Medulla oblongata (tissue), 1 donor: ENCODE results near the gene TADA3.
"Not testable (repeated sequence)": the region's sequence is repeated elsewhere in the genome, so short reads cannot be mapped to it uniquely, and the experiment has no call there.

Experiments
- DNase-seq: peaks from one replicate; pipeline ENCODE4 v3.0.0-alpha.2; 2015; ENCODE audit errors: extremely low spot score

Gene TADA3

DNA sequence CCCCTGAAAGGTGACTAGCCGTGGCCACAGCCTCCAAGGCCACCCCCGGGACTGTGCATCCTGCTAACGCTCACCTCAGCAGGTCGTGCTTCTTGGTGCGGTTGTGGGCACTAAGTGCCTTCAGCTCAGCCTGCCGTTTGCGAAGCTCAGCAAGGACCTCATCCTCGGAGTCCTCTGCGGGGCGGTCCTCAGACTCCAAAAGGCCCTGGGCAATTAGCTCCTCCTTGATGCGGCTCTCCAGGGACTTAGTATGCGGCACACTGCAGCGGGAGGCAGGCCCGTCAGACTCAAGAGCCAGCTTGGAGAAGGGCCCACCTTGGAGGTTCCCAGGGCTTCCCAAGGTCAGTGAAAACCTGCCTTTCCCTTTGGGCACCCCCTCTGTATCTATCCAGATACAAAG lies 8.3 kb downstream of the TADA3 start:
- DNase-seq: no peak

DNA sequence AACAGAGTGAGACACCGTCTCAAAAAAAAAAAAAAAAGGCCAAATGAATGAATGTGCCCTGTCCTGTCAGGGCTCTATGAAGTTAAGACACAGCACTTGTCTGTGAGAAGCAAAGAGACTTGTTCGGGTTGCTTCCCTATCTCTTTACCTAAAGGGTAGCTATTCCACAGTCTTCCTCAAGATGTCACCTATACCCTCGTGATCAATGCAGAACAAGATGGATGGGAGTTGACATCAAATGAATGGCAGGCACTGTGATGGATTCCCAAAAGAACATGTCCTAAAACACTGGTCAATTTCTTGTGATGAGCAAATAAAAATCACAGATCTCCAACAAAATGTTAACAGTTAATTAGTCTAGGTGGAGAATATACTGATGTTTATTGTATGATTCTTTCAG lies 9.5 kb downstream of the TADA3 start:
- DNase-seq: no peak

DNA sequence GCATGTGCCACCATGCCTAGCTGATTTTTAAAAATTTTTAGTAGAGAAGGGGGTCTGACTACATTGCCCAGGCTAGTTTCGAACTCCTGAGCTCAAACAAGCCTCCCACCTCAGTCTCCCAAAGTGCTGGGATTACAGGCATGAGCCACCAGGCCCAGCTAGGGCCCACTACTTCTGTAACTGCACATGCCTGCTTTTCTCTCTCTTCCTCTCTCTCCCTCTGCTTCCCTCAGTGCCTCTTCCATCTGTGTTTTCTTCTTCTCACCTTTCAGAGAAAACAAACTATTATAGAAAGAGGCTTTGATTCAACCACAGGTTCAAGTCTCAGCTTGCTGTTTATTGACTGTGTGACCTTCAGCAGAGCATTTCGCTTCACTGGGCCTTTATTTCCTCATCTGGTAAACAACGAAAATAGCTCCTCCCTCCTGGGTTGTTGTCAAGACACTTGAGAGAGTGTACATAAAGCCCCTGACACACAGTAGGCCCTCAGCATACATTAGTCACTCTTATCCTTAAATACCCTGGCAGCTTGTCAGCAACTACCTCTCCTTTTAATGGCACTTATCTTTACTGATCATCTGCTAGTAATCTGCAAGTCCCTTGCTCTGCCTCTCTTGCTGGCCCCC lies 10.2 kb downstream of the TADA3 start:
- DNase-seq: no peak

DNA sequence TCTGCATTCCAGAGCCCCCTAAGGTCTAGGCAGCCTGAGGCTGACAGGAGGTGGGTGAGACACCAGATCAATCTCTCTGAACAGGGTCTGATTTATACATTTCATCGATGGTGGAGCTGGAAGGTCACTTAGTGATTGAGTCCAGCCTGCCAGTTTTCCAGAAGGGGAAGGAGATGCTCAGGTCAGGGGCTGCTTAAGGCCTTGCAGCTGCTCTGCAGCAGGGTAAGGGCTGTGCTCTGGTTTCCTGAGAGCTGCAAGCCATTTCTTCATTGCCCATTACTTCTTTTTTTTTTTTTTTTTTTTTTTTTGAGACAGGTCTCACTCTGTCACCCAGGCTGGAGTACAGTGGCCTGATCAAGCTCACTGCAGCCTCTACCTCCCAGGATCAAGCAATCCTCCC lies 10.7 kb downstream of the TADA3 start:
- DNase-seq: no peak

DNA sequence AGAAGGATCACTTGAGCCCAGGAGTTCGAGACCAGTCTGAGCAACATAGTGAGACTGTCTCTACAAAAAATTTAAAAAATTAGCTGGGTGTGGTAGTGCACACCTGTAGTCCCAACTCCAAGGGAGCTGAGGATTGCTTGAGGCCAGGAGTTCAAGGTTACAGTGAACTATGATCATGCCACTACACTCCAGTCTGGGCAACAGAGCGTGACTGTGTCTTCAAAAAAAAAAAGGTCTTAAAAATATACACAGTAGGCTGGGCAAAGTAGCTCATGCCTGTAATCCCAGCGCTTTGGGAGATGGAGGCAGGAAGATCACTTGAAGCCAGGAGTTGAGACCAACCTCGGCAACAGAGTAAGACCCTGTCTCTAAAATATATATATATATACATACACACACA lies 11.4 kb downstream of the TADA3 start:
- DNase-seq: no peak

DNA sequence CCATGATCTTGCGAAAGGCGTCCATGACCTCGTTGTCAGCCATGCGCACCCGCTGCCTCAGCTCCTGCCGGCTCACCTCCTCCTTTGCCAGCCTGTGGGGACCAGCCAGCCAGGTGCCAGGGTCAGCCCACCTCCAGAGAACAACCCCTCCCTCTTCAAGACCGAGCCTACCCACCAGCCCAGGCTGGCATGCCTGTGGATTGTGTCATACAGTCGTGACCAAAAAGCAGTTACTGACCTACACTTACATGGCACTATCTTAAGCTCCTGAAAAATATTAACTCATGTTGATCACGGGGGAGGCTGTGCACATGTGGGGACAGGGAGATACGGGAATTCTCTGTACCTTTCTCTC lies 11.8 kb downstream of the TADA3 start:
- no peak for DNase-seq

DNA sequence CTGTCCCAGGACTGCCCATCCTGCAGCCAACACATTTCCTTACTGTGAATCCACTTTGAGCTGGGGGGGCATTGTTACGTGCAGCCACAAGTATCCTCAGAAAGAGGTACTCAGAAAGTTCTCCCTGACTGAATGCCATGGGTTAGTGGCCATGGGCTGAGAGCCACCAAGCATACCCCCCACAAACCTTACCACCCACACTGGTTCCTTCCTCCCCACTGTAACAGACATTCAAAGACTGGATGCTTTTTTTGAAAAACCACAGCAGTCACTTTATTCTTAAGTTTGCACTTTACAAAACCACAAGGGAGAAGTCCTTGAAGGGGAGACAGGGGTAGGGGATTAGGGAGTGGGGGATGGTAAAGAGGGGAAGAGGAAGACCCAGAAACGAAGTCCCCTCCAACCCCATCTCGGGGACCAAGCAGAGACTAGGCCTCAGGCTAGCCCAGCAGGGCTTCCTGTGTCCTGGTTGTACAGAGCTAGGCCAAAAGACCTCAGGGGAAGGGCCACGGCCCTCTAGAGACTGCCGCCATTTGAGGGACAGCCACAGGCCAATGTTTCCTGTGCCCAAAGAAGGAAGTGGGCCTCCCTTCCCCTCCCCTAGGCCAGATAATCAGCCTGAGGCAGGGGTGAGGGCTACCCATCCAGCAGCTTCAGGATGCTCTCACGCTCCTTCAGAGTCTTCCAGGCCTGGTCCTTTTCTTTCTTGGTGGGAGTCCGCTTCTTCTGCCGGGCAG lies 12.4 kb downstream of the TADA3 start:
- peak; percentile 86 for DNase-seq

DNA sequence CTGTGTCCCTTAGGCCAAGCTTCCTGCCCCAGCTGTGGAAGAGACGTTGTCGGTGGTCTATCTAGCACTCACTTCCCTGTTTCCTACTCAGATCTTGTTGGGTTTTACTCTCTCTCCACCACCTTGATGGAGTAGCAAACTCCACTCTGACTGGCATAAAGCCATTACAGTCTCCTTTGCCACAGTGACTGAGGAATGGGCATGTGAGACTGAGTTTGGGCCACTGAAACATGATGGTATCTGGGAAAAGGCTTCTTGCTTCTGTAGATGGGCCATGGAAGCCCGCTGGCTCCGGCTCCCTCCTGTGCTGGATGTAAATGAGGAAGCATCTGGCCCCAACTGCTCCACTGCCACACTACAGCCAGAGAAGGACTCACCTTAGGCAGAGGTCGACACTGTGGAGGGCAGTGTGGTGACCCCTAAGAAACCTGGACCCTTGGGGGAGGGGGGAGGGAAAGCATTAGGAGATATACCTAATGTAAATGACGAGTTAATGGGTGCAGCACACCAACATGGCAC lies 13.1 kb downstream of the TADA3 start:
- DNase-seq: no peak

DNA sequence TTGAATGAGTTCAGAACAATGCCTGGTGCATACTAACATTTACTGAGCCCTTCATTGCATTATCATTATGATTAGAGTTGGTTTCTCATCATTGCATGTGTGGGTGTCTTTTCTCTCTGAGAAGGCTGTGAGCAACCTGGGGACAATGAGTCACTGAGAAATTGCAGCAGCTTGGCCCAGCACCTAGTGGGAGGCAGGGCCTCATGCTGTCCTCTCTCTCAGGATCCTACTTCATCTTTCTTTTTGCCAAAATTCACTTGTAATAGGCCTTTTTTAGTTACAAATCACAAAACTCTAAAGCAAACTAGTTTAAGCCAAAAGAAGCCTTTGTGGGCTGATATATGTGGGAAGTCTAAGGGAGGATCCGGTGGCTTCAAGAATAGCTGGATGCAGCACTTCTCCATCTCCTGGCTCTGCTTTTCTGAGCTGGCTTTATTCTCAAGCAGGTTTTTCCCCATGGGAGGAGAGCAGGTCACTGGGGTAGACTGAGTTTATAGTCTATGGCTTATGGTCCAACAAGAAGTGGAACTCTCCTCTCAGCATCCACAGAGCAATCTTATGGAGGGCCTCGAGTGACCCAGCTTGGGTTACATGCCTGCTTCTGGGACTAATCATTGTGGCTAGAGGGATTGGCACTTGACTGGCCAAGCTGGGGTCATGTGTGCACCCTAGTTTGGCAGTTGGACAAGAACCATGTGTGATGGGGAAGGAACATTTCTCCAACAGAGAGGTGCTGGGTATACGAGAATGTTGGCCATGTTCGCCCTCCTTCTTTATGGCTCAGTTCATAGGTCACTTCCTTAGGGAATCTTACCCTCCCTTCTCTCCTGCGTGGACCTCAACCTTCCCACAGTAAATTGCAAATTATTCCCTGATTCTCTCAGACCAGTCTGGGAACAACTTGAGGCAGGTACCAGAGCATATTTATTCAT lies 13.9 kb downstream of the TADA3 start:
- DNase-seq: no peak

DNA sequence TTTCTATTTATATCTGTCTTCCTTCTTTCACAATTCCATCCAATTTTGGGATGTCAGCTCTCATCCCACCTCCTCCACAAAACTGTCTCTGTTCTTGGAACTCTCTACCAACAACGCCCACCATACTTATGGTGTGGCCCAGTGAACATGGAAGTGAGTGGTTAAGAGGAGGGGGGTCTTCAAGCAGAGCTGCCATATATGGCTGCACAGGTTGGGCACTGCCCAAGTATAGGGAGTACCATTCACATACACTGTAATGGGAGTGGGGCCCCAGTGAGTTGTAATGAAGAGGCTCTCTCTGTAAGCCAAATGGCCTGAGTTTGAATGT lies 14.6 kb downstream of the TADA3 start:
- no peak for DNase-seq

DNA sequence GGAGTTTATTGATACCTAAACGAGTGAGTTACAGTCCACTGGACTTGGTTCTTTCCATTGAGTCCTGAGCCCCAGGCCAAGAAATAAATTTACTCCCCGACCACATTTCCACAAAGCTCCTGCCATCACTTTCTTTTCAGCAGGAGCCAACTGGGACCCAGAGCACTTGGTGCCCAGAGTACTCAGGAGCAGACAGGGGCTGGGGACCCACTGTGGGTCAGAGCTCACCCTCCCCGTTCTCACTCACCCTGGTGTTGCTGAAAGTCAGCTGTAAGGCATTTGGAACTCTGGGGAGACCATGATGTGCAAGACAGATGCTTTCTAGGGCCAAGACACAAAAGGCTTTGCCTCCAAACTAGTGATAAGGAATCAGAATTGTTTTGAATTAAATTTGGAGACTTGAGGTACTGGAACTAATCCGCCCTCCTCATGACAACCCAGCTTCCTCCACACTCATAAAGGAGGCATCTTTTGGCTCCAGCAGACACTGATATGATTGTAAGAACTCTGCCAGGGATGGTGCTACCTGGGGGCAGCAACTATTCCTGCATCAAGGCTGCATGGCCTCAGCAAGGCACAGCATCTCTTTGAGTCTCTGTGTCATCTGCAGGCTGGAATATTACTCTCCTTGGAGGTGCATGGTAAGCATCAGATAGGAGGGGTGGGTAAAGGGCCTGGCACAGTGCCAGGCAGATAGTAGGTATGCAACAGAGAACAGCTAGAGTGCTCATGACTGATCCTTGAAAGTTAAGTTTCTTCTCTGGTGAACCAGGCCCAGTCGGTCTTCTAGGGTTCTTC lies 15.2 kb downstream of the TADA3 start:
- DNase-seq: no peak

DNA sequence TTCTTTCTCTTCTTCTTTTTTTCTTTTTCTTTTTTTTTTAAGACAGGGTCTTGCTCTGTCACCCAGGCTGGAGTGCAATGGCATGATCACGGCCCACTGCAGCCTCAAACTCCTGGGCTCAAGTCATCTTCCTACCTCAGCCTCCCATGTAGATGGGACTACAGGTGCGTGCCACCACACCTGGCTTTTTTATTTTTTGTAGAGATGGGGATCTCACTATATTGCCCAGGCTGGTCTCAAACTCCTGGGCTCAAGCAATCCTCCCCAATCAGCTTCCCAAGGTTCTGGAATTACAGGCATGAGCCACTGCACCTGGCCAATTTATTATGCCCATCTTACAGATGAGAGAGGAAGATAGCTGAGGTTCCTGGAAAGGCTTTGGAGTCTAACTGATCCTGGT lies 21.3 kb downstream of the TADA3 start:
- not testable (repeated sequence) for DNase-seq

DNA sequence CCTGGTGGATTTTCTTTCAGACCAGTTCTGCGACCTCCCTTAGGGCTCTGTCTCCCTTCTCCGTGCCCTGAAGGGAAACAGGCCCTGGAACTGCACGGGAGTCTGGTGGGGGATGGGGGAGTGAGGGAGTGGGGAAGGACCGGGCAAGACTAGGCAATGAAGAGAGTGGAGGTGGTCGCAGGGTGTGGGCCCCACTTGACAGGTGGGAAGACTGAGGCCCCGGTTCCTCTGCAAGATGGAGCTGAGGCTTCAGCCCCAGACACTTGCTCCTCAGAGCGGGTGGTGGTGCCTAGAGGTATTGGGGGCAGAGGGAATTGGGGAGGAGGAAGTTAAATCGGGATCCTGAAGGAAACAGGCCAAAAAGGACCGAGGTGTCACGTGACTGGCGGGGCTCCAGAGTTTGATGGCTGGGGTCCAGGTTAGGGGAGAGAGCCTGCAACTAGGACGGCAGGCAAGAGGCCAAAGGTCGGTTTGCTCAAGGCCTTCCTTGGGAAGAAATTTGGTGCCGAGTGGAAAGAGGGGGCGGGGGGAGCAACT lies 21.9 kb downstream of the TADA3 start:
- DNase-seq: peak; percentile 73

DNA sequence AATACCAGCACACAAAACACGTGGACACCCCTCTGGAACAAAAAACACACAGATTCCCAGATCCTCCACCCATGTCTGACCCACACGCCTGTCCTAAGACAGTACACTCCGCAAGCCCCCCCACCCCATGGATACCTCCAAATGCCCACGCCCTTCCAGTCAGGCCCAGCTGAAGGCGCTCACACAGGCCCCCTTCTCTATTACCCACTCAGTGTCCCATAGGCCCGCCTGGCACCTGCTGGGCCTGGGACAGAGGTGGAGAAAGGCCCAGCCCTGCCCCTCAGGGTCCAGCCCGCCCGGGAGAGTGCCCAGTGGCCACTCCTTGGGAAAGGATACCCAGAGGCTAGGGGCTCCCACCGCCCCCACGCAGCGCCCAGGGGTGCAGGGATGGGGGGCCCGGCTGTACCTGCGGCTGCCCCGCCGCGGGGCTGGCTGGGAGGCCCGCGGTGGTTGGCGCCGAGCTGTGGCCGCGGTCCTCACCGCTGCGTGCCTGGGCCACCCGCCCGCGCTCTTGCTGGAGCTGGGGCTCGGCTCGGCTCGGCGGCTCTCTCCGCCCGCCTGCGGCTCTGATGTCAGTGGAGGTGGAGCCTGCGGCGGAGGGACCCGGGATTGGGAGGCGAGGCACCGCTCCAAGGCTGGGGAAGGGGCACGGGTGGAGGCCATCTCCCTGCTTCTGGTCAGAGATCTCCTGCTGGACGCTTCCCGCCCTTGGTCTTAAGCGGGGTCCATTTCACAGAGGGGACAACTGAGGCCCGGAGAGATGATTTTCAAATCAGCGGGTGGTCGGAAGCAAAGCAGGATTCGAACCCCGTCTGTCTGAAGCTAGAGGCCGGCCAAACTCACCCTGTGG lies 22.6 kb downstream of the TADA3 start, which contains the start of gene CAMK1:
CAMK1 (minus strand) TSS at position 522 of the 850 bp plus-strand sequence. CDS start 2,198 bp downstream, outside the sequence.
- DNase-seq: peak; percentile 70

DNA sequence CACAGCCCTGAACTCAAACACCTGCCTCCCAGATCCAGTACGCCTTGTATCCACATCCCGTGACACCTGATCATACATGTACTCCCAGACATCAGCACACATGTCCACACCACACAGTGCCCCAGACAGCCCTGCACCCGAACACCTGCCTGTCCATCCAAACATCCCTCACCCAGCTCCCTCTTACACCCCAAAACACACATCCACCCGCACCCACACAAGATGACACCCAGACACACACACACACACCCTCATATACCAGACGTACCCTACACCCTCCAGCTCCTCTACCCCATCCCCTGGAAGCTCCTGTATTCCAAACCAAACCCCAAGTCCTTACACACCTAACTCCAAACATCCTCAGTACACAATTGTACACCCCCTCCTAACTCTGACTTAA lies 23.3 kb downstream of the TADA3 start:
- DNase-seq: no peak

DNA sequence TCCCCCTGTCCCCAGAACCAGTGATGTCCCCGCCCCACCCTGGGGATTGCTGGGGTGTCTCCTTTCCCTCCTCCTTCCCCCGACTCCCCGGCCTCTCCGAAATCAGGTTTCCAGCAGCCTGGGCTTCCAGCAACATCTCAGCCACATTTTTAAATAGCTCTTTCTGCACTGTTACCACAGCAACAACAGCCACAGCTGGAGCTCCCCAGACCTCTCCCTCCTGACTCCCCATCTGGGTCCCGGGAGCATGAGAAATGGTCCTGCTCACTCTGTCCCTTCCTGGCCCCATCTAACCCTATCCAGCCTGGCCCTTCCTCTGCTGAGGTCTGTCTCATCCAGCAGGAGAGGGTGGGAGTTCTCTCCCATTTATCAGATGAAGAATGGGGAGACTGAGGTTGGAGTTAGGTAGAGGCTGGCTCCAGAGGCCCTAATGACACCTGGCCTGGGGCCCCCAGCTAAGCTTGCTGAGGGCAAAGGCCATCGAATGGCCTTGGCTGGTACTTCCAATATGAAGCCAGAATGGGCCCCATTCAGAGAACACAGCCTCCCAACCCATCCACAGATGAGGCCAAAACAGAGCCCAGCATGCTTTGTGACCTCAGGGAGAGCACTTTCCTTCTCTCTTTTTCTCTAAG lies 24.0 kb downstream of the TADA3 start:
- no peak for DNase-seq

DNA sequence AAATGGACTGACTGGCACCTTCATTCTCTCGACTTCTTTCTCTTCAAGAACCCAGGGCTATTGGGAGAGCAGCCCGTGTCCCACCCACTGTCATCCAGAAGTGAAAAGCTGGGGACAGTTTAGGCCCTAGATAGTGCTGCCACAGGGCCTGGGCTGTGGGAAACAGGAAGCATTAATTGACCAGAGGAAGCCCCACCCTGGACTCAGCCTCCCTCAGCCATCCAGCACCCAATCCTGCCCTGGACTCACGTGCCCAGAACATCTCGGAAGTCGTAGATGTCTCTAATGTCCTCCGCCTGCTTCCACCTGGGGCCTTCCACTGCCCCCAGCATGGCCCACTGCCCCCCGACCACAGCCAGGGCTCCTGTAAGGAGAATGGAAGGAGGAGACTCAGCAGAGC lies 24.9 kb downstream of the TADA3 start:
- no peak for DNase-seq

DNA sequence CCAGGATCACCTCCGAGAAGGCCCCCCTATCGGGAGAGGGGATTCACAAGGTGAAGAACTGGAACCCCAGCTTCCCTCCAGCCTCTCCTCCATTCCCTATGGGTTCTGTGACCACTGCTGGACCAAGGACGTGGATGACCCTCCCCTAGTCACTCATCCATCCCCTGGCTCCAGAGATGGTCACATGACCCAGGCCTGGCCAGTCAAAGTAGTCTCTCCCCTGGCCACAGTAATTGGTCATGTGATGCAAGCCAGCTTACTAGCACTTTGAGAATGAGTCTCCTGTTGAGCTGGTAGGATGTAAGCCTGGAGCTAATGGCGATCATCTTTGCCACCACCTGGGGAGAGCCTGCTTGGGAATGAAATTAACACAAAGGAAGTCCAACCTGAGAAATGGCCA lies 26.4 kb downstream of the TADA3 start:
- no peak for DNase-seq

DNA sequence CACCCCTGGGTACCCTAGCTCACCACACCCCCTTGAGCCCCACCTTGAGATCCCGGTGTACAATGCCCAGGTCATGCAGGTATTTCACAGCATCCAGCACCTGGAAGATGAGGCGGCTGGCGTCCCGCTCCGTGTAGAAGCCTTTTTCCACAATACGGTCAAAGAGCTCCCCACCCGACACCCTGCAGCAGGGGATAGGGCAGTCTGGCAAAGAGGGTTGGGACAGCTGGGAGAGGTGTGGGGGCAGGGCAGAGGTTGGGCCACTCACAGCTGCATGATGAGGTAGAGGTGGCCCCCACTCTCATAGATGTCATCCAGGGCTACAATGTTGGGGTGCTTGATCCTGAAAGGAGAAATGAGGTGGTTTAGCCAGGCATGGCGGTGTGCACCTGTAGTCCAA lies 29.4 kb downstream of the TADA3 start:
- DNase-seq: no peak

DNA sequence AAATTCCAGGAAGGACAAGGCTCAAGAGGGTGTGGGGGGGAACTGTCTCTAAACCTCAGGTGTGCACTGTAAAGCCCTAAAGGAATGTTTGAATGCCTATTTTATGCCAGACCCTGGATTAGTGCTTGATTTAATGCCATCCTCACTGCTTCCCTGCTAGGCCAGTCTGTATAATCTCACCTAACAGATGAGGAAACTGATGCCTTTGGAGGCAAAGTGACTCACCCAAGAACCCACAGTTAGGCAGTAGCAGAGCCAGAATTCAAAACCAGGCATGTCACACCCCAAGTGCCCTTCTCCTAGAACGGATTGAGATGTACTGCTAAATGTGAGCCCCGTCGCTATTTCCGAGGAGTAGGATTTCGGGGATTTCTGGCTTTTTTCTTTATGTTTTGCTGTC lies 30.4 kb downstream of the TADA3 start:
- DNase-seq: no peak
